ENCODE measurements around the gene ARHGEF25. TPM values are rescaled to one million over a fixed set of nuclear protein-coding genes. Genes with fewer than 3 reads are reported as not detected.

ARHGEF25 gene
- total and polyA plus RNA-seq, 2 donors (not counting 1 experiment from before 2014, with no cell fraction given), result 0.12 TPM; not detected in 1

- no peak overlapping the region for H2AFZ ChIP-seq (ENCODE audit: insufficient read depth, low read depth, low read length, poor library complexity, severe bottlenecking)
- no peak overlapping the region for H3K9ac ChIP-seq (ENCODE audit: low read length)
- H3K27ac ChIP-seq (ENCODE audit: low read length in 2 of 2), result no peak overlapping the region
- ChIA-PET CTCF (interaction anchor here (1.3 to 2.0 kb wide), 3 partner anchors 11 to 113 kb away, joined by 3 to 9 read pairs (median 3); no protein-coding TSS in a partner anchor), POLR2A (no interaction called here)
- TF ChIP-seq EZH2 (IDR thresholded peaks at IDR 0.05; ENCODE audit: borderline replicate concordance, insufficient read depth, low read depth, low read length, poor library complexity, severe bottlenecking) (no peak), CTCF (IDR thresholded peaks at IDR 0.05) (no peak)
- DNase-seq, result no peak
- no peak overlapping the region for H3K4me3 ChIP-seq (ENCODE audit: control extremely low read depth in 1 of 5, extremely low read depth in 1 of 5, insufficient read depth in 1 of 5, low read depth in 2 of 5, low read length in 4 of 5)
- no peaks in the 10 kb centered on the region for H3K4me1 ChIP-seq (ENCODE audit: control insufficient read depth in 2 of 2, insufficient read depth in 2 of 2, low read length in 2 of 2)
- Mint-ChIP-seq H3K27me3 (peaks cover 16% of the 10 kb centered on the region), H3K4me3 (no peak overlapping the region), H3K9me3 (ENCODE audit: insufficient read depth) (no peaks in the 10 kb centered on the region), H3K27ac (no peak overlapping the region), H3K4me1 (no peaks in the 10 kb centered on the region)
- no peaks in the 10 kb centered on the region for H4K20me1 ChIP-seq (ENCODE audit: control insufficient read depth, insufficient read depth, low read length, poor library complexity, severe bottlenecking)
- no peaks in the 10 kb centered on the region for H3K36me3 ChIP-seq (replicated peaks in 1 of 2; ENCODE audit: control extremely low read depth in 1 of 2, control insufficient read depth in 1 of 2, extremely low read depth in 1 of 2, insufficient read depth in 2 of 2, low read length in 1 of 2)
- no peak for ATAC-seq (ENCODE audit: low read depth)
- no peaks in the 10 kb centered on the region for H3K27me3 ChIP-seq (replicated peaks in 1 of 4; ENCODE audit: control extremely low read depth in 1 of 4, control insufficient read depth in 3 of 4, insufficient read depth in 4 of 4, low read length in 3 of 4)
- H3K79me2 ChIP-seq (ENCODE audit: control insufficient read depth, insufficient read depth, low read length), result no peaks in the 10 kb centered on the region
- WGBS (ENCODE audit: insufficient coverage), result 96% methylated on average over 12 of the region's 12 CpGs
- H3K9me3 ChIP-seq (ENCODE audit: control extremely low read depth in 1 of 3, control insufficient read depth in 2 of 3, insufficient read depth in 1 of 3, low read length in 2 of 3), result no peaks in the 10 kb centered on the region
- intact Hi-C loops (cut with micrococcal nuclease), result no loop called here
- H3K4me2 ChIP-seq (replicated peaks; ENCODE audit: low read depth, low read length, poor library complexity, severe bottlenecking), result no peak overlapping the region
Measured at GRCh38 chr12:57571926-57572762, 39.1 kb upstream of the ARHGEF25 start.

- CTCF ChIA-PET, result interaction anchor here (0.9 to 3.5 kb wide), 3 partner anchors 11 to 48 kb away, joined by 3 to 17 read pairs (median 4); no protein-coding TSS in a partner anchor
- Mint-ChIP-seq H3K9me3 (ENCODE audit: insufficient read depth) (no peaks in the 10 kb centered on the region), H3K27me3 (peaks cover 9% of the 10 kb centered on the region), H3K4me3 (no peak overlapping the region), H3K27ac (no peak overlapping the region), H3K4me1 (no peaks in the 10 kb centered on the region)
- ATAC-seq (ENCODE audit: low read depth) (no peak), DNase-seq (no peak)
- H3K79me2 ChIP-seq (ENCODE audit: control insufficient read depth, insufficient read depth, low read length), result no peaks in the 10 kb centered on the region
- no peak overlapping the region for H3K9ac ChIP-seq (ENCODE audit: low read length)
- H3K27ac ChIP-seq (ENCODE audit: low read length in 2 of 2), result no peak overlapping the region
- POLR2A ChIA-PET, result no interaction called here
- H3K36me3 ChIP-seq (replicated peaks in 1 of 2; ENCODE audit: control extremely low read depth in 1 of 2, control insufficient read depth in 1 of 2, extremely low read depth in 1 of 2, insufficient read depth in 2 of 2, low read length in 1 of 2), result no peaks in the 10 kb centered on the region
- no peaks in the 10 kb centered on the region for H3K9me3 ChIP-seq (ENCODE audit: control extremely low read depth in 1 of 3, control insufficient read depth in 2 of 3, insufficient read depth in 1 of 3, low read length in 2 of 3)
- H3K4me3 ChIP-seq (ENCODE audit: control extremely low read depth in 1 of 5, extremely low read depth in 1 of 5, insufficient read depth in 1 of 5, low read depth in 2 of 5, low read length in 4 of 5), result no peak overlapping the region
- no peaks in the 10 kb centered on the region for H4K20me1 ChIP-seq (ENCODE audit: control insufficient read depth, insufficient read depth, low read length, poor library complexity, severe bottlenecking)
- H3K27me3 ChIP-seq (replicated peaks in 1 of 4; ENCODE audit: control extremely low read depth in 1 of 4, control insufficient read depth in 3 of 4, insufficient read depth in 4 of 4, low read length in 3 of 4), result no peaks in the 10 kb centered on the region
- H3K4me2 ChIP-seq (replicated peaks; ENCODE audit: low read depth, low read length, poor library complexity, severe bottlenecking), result no peak overlapping the region
- 93% methylated on average over 6 of the region's 10 CpGs for WGBS (ENCODE audit: insufficient coverage)
- TF ChIP-seq EZH2 (IDR thresholded peaks at IDR 0.05; ENCODE audit: borderline replicate concordance, insufficient read depth, low read depth, low read length, poor library complexity, severe bottlenecking) (no peak), CTCF (IDR thresholded peaks at IDR 0.05) (no peak)
- no peak overlapping the region for H2AFZ ChIP-seq (ENCODE audit: insufficient read depth, low read depth, low read length, poor library complexity, severe bottlenecking)
- intact Hi-C loops (cut with micrococcal nuclease), result no loop called here
- no peaks in the 10 kb centered on the region for H3K4me1 ChIP-seq (ENCODE audit: control insufficient read depth in 2 of 2, insufficient read depth in 2 of 2, low read length in 2 of 2)
Measured at GRCh38 chr12:57574795-57575194, 36.4 kb upstream of the ARHGEF25 start.

Data from B cell (primary cell).